Right renal pelvis (tissue), 4 donors: ENCODE data around the gene RANBP3. TPM values are rescaled to one million over a fixed set of nuclear protein-coding genes. Genes with fewer than 3 reads are reported as not detected.
A peak's percentile ranks its signal among the peaks of the same experiment; 100 is the strongest.
"Not testable (repeated sequence)": the region's sequence is repeated elsewhere in the genome, so short reads cannot be mapped to it uniquely, and the experiment has no call there.

ENCODE experiments used
- DNase-seq, 4 donors: peaks; one replicate each; pipeline ENCODE4 v3.0.0-alpha.2; 2013; ENCODE audit warnings: low read depth in 4 of 4, low spot score in 3 of 4, missing footprints in 1 of 4
- polyA plus RNA-seq, 4 donors: library from polyadenylated mRNA; unstranded; fragments of 120-200 nt; gene quantifications; one replicate each; pipeline ENCODE4 v1.2.1, GENCODE V29; 2013; ENCODE audit not compliant: insufficient read length in 4 of 4

RANBP3 gene
- 10 to 100 TPM; 71.9 to 79.8 (median 75.2) TPM for polyA plus RNA-seq

GRCh38 chr19:5977785-5978605 lies at the start of gene RANBP3:
RANBP3 (minus strand) TSS chr19:5978140; CDS start chr19:5978082, 58 bp downstream.
- DNase-seq: peak; percentile 98 to 99 (median 98)

- DNase-seq: no peak
These were observed 48.7 kb upstream of the RANBP3 start for GRCh38 chr19:6026390-6027227.

GRCh38 chr19:6024756-6025155 lies 46.8 kb upstream of the RANBP3 start:
- not testable (repeated sequence) for DNase-seq

GRCh38 chr19:6023936-6024335 lies 46.0 kb upstream of the RANBP3 start:
- no peak for DNase-seq

GRCh38 chr19:6023085-6023682 lies 45.2 kb upstream of the RANBP3 start:
- DNase-seq: no peak

- DNase-seq: no peak
These were observed 44.7 kb upstream of the RANBP3 start for GRCh38 chr19:6022570-6023064.

GRCh38 chr19:6021878-6022569 lies 44.1 kb upstream of the RANBP3 start:
- peak; percentile 71 to 81 (median 76) for DNase-seq

GRCh38 chr19:6020972-6021805 lies 43.2 kb upstream of the RANBP3 start:
- DNase-seq: no peak

GRCh38 chr19:6020166-6020882 lies 42.4 kb upstream of the RANBP3 start:
- no peak for DNase-seq

- DNase-seq: no peak
These were observed 40.8 kb upstream of the RANBP3 start for GRCh38 chr19:6018786-6019185.

GRCh38 chr19:6017576-6017975 lies 39.6 kb upstream of the RANBP3 start:
- DNase-seq: no peak

- DNase-seq: no peak
These were observed 38.1 kb upstream of the RANBP3 start for GRCh38 chr19:6015841-6016545.

GRCh38 chr19:6014551-6015135 lies 36.7 kb upstream of the RANBP3 start:
- no peak for DNase-seq

- no peak for DNase-seq
These were observed 34.7 kb upstream of the RANBP3 start for GRCh38 chr19:6012426-6013170.

- no peak for DNase-seq
These were observed 33.9 kb upstream of the RANBP3 start for GRCh38 chr19:6011794-6012193.

GRCh38 chr19:6011206-6011605 lies 33.3 kb upstream of the RANBP3 start:
- no peak for DNase-seq

- no peak for DNase-seq
These were observed 32.2 kb upstream of the RANBP3 start for GRCh38 chr19:6010107-6010506.
